PC-9 (cell line): ENCODE measurements around the gene TMEM176B. TPM values are rescaled to one million over a fixed set of nuclear protein-coding genes. Genes with fewer than 3 reads are reported as not detected.

Experiments
- BruUV-seq: library from RNA; stranded (reverse); fragments of 400-500 nt; replicated peaks from 2 replicates; lab custom pipeline; 2021; lab: Mats Ljungman, UMichigan
- CTCF ChIA-PET: fragments of 300-600 bp; sonication (Branson Sonifier 250); formaldehyde crosslinking; loops from one replicate; lab custom pipeline; 2022; ENCODE audit warnings: antibody characterized with exemption; lab: Charles Lee
- POLR2A ChIA-PET: fragments of 300-600 bp; sonication (Branson Sonifier 250); formaldehyde crosslinking; loops from one replicate; lab custom pipeline; 2022; ENCODE audit warnings: antibody characterized with exemption; ENCODE audit not compliant: unreplicated experiment; lab: Charles Lee
- DNase-seq, 2 experiments: peaks; one replicate each; pipeline versions ENCODE4 v3.0.0 to v3.0.0-alpha.2; 2015 to 2022; ENCODE audit warnings: mixed read lengths in 1 of 2
- H2AFZ ChIP-seq: fragments of 200-600 bp; sonication (generic); 2 replicates; pipeline ENCODE4 v1.8.1; 2017; ENCODE audit warnings: antibody characterized with exemption
- H3F3A ChIP-seq: fragments of 200-600 bp; sonication (generic); 2 replicates; pipeline ENCODE4 v1.8.1; 2017; ENCODE audit warnings: antibody characterized with exemption, mild to moderate bottlenecking, low read depth; ENCODE audit not compliant: insufficient read depth
- H3K27ac ChIP-seq: fragments of 200-600 bp; sonication (generic); 2 replicates; pipeline ENCODE4 v1.6.1; 2016; ENCODE audit warnings: mixed run types
- H3K27me3 ChIP-seq: fragments of 200-600 bp; sonication (generic); 2 replicates; pipeline ENCODE4 v1.6.1; 2016; ENCODE audit warnings: low read depth, mixed run types; ENCODE audit not compliant: insufficient read depth
- H3K36me3 ChIP-seq: fragments of 200-600 bp; sonication (generic); 2 replicates; pipeline ENCODE4 v1.6.1; 2016; ENCODE audit warnings: low read depth, mixed run types
- H3K4me1 ChIP-seq: fragments of 200-600 bp; sonication (generic); replicated peaks from 2 replicates; pipeline ENCODE4 v1.6.1; 2016; ENCODE audit warnings: mixed run types; ENCODE audit not compliant: insufficient read depth
- H3K4me2 ChIP-seq: fragments of 200-600 bp; sonication (generic); 2 replicates; pipeline ENCODE4 v1.6.1; 2017; ENCODE audit warnings: mixed run types
- H3K4me3 ChIP-seq: fragments of 200-600 bp; sonication (generic); 2 replicates; pipeline ENCODE4 v1.6.1; 2016; ENCODE audit warnings: mixed run types
- H3K79me2 ChIP-seq: fragments of 200-600 bp; sonication (generic); 2 replicates; pipeline ENCODE4 v1.6.1; 2017; ENCODE audit warnings: low read depth, mixed run types
- H3K9me2 ChIP-seq: fragments of 200-600 bp; sonication (generic); 2 replicates; pipeline ENCODE4 v1.8.1; 2017; ENCODE audit warnings: mild to moderate bottlenecking; ENCODE audit not compliant: insufficient read depth
- H3K9me3 ChIP-seq: fragments of 200-600 bp; sonication (generic); 2 replicates; pipeline ENCODE4 v1.8.1; 2016; ENCODE audit warnings: low read depth; ENCODE audit not compliant: insufficient read depth
- H4K20me1 ChIP-seq: fragments of 200-600 bp; sonication (generic); 2 replicates; pipeline ENCODE4 v1.8.1; 2017; ENCODE audit not compliant: insufficient read depth
- CTCF ChIP-seq: fragments of 200-600 bp; sonication (generic); conservative IDR thresholded peaks from 2 replicates; pipeline ENCODE4 v1.6.1; 2017; ENCODE audit warnings: mixed run types, antibody characterized with exemption, mild to moderate bottlenecking, moderate library complexity
- EZH2 ChIP-seq: fragments of 200-600 bp; sonication (generic); IDR thresholded peaks from 2 replicates; pipeline ENCODE4 v1.8.0; 2017; ENCODE audit warnings: antibody characterized with exemption, low read depth
- intact Hi-C: fragments of 100-400 bp; cut with micrococcal nuclease; formaldehyde crosslinking; loops from one replicate; pipeline ENCODE4 v1.10.0; 2022; ENCODE audit not compliant: unreplicated experiment
- total RNA-seq: library from RNA; stranded (reverse); gene quantifications from 2 replicates; pipeline ENCODE4 v1.2.3, GENCODE V29; 2021

Gene TMEM176B
- total RNA-seq, 1 experiment from 2014 or later = 1.9 TPM

GRCh38 chr7:150742286-150742968 is 57.7 kb downstream of the TMEM176B start:
- H3K27ac ChIP-seq = no peak overlapping the region
- TF ChIP-seq CTCF (no peak), EZH2 (no peak)
- BruUV-seq = no TSS peak
- H4K20me1 ChIP-seq = no peaks in the 10 kb centered on the region
- peaks cover 74% of the 10 kb centered on the region for H3K27me3 ChIP-seq
- no peaks in the 10 kb centered on the region for H3K79me2 ChIP-seq
- H3K9me2 ChIP-seq = no peaks in the 10 kb centered on the region
- DNase-seq = no peak
- H3K4me2 ChIP-seq = no peak overlapping the region
- POLR2A ChIA-PET = no interaction called here
- 0 out of 2 replicates have a peak, but pooled peaks cover 3% of the 10 kb centered on the region for H3K9me3 ChIP-seq
- intact Hi-C loops = no loop called here
- no peak overlapping the region for H3K4me3 ChIP-seq
- no peak overlapping the region for H2AFZ ChIP-seq
- H3K4me1 ChIP-seq = no peaks in the 10 kb centered on the region
- CTCF ChIA-PET = no interaction called here
- no peaks in the 10 kb centered on the region for H3F3A ChIP-seq
- no peaks in the 10 kb centered on the region for H3K36me3 ChIP-seq

Other genes with a start within 250 kb of the TMEM176B start
- not detected in 2 replicates for gene GIMAP4, start 233.0 kb downstream of the TMEM176B start, total RNA-seq
- gene GIMAP6, start 168.0 kb downstream of the TMEM176B start, total RNA-seq = not detected in 2 replicates
- 0.55 and 0.81 TPM in 2 replicates for gene GIMAP2, start 114.7 kb downstream of the TMEM176B start, total RNA-seq
- not detected in 2 replicates for gene GIMAP1, start 83.8 kb downstream of the TMEM176B start, total RNA-seq
- gene GIMAP5, start 62.9 kb downstream of the TMEM176B start, total RNA-seq = not detected in 2 replicates
- not detected in 2 replicates for gene TMEM176A, start 405 bp upstream of the TMEM176B start, total RNA-seq
- 11.4 and 13.1 TPM in 2 replicates for gene AOC1, start 52.2 kb upstream of the TMEM176B start, total RNA-seq
- gene KCNH2, start 178.0 kb upstream of the TMEM176B start, total RNA-seq = 1.5 and 1.6 TPM in 2 replicates
- gene NOS3, start 190.7 kb upstream of the TMEM176B start, total RNA-seq = 1.8 and 3.2 TPM in 2 replicates
- gene ATG9B, start 224.1 kb upstream of the TMEM176B start, total RNA-seq = 9.7 and 13.7 TPM in 2 replicates
- 51.8 and 61.9 TPM in 2 replicates for gene ABCB8, start 228.1 kb upstream of the TMEM176B start, total RNA-seq
- 7.6 and 10.5 TPM in 2 replicates for gene ASIC3, start 248.2 kb upstream of the TMEM176B start, total RNA-seq